Hepatic stellate cell (primary cell): Measurements from ENCODE around the gene TBXAS1.

ENCODE experiments used
- DNase-seq: peaks from one replicate; pipeline ENCODE4 v3.0.0; 2011; ENCODE audit warnings: low spot score

TBXAS1 gene

DNA sequence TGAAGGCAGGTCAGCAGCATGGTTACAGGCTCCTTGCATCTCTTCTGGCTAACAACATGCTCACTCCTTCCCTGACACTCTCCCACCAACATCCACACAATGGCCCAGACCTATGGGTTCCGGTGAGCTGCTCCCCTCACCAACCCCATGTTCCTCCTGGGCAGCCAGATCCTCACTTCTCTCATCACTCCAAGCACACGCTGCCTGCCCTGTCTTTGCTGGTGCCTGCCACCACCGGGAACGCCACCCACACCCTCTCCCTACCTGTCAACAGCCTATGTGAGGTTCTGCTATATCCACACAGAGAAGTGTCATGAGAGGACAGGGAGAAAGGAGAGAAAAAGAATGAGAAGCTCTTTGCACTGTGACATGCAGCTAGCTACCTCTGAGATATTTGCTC, 219.1 kb downstream of the TBXAS1 start:
- DNase-seq, result no peak

DNA sequence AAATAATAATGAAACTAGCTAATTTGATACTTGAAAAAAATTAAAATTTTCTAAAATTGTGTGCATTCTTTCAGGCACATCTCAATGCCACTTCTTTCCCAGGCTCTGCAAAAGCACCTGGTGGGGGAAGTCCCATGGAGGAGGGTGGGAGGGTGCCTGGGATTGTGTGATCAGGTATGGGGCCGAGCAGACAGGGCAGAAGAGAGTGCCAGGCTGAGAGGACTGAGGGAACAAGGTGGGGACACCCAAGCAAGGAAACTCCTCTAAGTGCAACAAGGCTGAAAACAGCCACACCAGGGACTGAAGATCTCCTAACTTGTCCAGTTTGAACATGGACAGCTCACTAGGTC, 219.9 kb downstream of the TBXAS1 start:
- no peak for DNase-seq

DNA sequence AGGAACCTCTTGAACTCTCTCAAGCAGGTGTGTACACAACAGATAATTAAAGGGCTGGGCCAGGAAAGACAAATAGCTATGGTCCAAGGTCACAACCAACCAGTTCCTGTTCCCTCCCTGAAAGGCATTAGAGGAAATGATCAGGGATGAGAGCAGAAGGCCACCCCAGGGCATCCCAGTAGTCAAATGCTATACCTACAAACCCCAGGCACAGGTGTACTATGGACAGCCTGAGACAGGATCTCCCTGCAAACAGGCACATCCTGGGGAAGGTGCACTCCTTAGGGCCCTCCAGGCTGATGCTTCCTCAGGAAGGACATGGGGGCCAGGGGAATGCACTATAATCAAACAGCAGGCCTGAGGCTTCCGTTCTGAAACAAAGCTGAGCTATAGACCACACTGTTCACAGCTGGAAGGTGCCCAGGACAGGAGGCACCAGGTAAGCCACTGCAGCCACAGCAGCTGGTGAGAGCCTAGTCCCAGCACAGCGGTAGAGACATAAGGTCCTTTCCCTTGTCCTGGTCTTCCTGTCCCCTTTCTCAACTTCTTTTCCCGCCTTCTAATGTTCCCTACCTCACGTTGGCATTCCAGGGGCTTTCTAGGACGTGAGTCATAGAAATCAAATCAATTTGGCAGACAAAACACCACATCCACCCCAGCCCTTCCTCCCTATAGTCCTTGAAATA, 220.4 kb downstream of the TBXAS1 start:
- no peak for DNase-seq

DNA sequence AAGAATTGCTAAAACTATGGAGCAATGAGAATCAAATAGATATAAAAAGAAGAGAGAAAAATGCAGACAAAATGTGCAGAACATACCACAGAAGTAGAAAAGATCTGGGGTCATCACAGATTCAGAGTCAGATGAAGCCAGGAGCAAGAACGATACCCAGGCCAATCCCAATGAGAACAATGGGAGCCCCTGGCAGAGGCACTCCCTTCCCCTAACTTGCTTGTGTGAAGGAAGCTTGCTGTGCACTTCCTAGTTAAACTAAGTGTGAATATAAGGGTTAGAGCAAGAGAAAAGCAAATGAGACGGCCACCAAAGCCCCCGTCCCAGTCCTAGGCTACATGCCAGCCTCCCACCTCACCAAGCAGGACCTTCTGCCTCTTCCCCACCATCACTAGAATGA, 221.0 kb downstream of the TBXAS1 start:
- DNase-seq, result no peak

DNA sequence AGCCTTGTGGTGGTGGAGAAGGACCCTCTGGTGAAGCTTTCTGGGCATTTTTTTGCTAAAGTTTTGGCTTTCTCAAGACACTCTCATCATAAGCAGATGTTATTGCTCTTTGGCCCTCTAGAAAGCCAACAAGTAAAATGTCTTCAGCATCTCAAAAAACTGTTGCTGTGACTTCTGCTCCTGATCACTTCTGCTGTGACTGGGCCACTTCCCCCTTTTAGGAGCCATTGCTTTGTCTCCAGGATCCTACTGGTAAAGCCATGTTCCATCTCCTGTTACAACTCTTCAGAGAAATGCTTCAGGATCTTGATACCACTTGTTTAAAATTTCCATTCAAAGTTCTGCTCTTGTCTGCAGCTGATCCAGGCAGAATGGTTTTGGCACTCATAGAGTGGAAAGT, 222.8 kb downstream of the TBXAS1 start:
- DNase-seq, result no peak

DNA sequence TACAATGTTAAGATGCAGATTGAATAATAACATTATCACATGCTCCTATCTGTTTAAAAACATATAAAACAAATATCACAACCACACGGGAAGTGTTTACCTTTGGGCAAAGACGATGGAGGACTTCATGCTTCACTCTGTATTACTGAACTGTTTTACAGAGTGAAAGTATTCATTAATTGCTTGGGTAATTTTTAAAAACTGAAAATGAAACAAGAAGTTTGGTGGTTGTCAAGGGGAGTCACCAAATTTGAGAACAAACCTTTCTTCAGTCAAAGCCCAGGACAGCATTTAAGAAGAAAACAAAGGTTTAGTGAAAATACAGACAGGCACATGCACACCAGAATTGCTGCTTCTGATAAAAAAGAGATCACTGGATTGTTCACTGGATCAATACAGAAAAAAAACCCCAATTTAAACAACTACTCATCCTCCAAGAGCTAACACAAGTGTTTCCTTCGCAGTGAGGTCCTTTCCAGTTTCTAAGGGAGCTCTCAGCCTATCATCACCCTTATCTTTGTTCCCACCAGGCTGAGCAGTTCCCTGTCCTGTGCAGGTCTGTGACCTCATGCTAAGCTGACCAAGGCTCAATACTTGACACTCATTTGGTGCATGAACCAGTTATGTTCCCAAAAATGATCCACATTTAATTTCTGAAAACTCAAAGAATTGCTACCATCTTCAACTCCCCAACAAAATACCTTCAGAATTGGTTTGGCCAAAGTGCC, 224.9 kb downstream of the TBXAS1 start:
- DNase-seq, result no peak

DNA sequence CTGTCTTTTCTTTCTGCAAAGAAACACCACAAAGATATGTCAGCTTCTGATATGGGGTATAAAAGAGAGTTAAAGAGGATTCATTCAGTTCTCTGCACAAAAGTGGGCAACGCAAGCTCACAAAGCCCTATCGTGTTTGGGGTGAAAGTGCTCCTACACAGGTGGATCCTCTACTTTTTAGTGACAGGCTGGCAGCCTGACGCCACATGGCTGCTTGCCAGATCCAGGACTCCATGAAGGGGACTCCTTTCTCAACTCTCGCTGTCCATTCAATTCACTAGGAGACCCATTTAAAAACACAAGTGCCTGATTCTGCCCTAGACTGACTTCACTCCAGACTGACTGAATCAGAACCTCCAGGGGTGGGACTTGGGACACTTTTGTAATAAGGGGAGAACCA, 225.7 kb downstream of the TBXAS1 start:
- no peak for DNase-seq

DNA sequence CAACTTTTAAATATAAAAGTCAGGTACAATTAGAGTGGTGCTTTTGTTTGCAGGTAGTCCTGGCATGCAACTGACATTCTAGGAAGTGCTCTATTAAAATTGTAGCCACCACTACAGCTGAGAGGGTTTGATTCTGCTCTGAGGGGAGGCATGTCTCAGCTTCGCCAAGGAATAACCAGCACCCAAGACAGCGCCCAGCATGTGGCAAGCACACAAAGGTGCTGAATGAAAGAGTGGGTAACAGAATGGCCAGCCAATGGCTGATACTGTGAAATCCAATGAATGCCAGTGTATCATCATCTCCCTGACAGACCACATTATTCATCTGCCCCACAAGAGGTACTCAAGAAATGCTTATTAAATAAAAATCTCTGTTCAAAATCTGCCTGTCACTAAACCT, 226.8 kb downstream of the TBXAS1 start:
- no peak for DNase-seq

DNA sequence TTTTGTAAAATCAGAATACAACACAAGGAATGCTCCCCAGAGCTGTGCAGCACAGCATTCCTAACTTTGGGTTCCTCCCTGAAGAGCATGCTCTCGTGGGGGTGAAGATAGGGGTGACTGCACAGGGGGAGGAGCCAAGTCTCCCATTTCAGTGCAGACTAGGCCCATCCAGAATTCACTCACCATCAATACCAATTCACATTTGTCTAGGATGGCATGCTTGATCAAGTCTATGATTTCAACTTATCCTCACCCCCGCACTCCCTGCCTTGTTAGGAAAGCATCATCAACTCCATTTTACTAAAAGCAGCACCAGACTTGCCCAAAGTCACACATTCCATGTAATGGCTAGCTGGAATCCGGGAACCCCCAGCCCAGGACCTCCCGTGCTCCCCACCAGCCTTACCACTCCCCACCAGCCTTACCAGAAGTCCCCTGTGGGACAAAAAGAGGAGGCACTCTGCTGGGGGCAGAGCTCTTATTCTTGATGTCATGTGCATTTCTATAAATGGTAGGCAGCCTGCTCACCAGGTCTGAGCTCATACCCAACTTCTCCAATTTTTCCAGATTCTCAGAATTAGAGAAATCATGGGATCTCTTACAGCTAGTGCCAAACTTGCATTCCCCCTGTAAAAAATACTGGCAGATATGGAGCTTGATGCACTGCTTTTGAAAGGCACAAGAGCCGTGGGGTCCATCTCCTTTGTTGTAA, 227.5 kb downstream of the TBXAS1 start:
- DNase-seq, result no peak

DNA sequence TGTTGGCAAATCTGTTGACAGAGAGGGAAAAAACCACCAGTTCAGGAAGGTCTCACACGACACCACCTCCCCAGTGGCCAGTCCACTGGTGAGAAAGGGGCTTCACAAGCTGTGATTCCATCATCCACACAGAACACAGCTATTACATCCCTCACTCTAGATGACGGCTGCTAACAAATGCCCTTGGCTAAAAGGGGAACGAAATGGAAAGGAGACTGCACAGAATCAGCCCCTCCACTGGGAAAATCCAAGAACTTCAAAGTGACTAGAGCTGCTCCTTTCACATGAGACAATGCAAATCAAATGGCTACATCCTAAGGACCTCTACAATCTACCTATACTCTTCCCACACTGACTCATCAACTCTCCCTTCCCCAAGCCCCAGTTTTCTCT, 228.1 kb downstream of the TBXAS1 start:
- no peak for DNase-seq

DNA sequence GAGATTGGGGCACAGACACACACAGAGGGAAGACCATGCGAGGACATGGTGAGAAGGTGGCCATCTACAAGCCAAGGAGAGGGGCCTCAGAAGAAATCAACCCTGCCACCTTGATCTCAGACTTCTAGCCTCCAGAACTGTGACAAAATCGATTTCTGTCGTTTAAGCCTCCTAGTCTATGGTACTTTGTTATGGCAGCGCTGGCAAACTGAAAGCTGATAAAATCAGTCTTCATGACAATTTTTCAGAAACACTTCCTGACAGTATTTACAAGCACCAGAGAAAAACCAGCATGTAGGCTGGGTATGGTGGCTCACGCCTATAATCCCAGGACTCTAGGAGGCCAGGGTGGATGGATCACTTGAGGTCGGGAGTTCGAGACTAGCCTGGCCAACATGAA, 229.5 kb downstream of the TBXAS1 start:
- DNase-seq, result no peak

DNA sequence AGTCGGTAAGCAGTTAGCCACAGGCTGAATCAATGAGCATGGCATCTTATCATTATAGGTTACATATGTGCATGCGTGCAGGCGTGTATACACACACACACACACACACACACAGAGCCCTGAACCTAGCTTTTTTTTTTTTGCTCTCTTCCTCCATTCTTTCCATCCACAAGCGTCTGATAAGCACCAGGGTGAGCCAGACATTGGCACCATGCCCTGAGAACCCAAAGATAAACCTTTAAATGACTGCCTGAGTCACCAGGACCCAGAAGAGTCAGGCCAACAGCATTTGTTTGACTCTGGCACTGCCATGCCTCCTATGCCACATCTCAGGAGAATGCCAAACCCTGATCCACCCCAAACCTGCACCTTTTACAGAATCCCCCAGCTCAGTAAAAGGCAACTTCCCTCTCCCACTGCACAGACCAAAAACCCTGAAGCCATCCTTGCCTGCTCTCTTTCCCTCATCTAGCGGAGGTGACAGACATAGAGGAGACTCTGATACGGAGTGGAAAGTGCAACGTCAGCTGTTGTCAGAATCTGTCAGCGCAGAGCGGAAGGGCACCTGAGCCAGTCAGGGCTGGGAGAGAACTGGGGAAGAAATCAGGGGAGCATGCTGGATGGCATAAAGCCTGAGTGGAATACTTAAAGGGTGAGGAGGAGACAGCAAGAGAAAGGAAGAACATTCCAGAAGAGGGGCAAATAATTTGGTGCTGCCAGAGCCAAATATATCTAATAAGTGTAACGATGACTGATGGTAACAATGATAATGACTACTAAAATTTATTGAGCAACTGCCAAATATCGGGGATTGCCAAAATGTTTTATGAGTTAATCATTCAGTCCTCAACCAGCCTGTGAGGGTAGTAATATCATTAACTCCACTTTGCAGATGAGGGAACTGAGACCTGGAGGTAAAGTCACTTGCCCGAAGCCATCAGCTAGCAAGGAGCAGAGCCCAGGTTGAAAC, 230.5 kb downstream of the TBXAS1 start:
- peak; percentile 81 for DNase-seq

DNA sequence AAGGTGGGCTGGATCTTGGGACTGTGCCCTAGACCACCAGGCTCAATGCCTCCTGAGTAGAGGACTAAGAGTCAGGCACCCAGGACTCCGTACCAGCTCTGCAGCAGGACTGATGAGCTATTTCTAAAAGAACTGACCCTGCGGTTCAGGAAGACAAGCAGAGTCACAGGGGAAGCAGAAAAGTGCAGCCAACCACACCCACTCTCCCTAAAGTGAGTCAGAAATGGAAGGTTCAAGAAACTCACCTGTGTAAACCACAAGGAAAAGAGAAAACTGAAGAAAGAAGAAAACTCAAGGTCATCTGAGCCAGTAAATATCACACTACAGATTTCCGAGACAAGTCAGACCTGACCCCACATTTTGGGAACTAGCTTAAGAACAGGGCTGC, 231.2 kb downstream of the TBXAS1 start:
- no peak for DNase-seq

DNA sequence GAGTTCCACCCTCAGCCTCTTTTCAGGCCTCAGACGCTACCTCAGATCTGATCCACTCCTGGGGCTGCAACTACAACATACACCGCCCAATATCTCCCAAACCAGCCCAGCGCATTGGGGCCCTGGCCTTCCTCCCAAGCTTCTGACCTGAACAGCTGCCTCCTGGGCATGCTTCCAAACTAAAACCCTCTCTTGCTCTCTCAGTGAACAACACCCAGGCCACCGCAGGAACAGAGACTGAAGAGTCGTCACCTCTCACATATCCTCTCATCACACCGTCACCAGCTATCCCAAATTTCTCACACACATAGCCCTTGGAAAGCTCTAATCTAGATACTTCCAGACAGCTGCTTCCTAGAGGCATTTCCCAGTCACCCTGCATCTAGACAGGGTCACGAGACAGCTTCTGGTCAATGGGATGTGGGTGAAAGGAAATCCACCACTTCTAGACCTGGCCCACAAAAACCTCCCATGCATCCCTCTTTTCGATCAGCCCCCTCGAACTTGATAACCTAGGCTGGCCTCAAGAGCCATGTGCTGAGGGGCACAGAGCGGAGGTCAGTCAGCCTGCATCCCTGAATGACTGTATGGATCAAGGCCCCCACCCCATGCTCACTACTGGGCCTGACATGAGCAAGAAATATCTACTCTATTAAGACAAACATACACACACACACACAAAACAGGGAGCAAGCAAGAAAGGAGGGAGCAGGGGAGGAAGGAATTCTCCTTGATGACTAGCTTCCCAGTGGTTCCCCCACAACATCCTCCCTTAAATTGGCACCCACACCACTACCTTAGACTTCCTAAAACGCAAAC, 231.9 kb downstream of the TBXAS1 start:
- no peak for DNase-seq

DNA sequence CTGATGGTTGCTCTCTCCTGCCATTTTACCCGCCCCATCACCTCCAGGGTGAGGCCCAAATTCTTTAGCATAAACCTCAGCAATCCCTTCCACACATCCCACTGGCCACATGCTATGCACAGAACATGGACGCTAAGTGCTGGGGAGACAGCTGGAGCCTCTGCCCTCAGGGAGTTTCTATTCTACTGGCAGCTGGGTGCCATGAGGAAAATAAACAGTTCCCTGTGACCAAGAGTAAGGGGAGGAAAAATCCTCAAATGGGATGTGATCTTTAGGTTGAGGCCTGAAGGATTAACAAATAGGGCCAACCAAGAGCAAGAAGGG, 232.5 kb downstream of the TBXAS1 start:
- DNase-seq, result no peak

DNA sequence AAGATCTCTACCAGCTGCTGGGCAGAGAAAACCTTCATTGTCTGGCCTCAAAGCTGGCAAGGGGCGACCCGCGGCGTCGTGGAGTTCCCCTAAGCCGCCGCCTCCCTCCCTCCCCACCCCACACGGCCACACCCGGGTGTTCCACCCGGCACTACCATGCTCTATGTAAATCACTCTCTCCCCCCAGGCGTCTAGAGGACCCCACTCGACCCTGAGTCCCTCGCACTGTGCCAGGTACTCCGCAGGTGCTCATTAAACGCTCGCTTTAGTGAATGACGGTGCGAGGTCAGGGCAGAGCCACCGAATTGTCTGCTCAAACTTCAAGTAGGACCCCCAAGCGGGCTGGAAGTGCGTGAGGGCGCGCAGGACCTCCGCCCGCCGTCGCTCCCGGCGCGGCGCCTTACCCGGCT, 233.1 kb downstream of the TBXAS1 start:
- no peak for DNase-seq

DNA sequence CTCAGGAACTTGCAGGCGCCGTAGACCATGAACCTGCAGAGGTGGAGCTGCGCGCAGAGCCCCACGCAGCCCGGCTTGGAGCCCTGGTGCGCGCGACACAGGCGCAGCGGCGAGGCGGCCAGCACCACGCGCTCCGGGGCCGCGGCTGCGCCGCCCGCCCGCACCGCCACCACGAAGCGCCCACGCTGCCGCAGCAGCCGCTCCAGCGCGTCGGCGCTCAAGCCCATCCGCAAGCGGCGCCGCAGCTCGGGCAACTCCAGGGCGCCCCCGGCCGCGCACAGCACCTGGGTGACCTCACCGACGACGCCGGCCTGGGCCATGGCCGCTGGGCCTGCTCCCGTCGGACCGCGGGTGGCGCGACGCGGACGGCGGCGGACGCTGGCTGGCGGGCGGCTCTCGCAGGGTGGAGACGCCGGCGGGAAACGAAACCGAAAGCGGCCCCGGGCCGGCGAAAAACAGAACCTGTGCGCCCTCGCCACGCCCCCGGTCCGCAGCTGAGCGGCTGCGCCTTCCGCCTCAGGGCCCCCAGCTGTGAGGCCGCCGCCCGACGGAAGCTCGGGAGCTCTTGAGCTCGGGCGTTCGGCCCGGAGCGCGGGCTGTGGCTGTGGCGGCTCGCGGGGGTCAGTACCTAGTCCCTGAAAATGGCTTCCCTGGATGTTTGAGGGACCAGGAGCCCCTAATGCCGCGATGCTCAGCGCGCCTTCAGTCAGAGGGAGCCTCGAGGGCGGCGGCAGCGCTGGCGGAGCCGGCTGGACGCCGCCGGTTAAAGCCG, 233.7 kb downstream of the TBXAS1 start, which contains the start of gene PARP12:
PARP12 (minus strand) TSS at position 424 of the 772 bp plus-strand sequence; CDS start at position 320, 104 bp downstream.
- DNase-seq, result peak; percentile 82

DNA sequence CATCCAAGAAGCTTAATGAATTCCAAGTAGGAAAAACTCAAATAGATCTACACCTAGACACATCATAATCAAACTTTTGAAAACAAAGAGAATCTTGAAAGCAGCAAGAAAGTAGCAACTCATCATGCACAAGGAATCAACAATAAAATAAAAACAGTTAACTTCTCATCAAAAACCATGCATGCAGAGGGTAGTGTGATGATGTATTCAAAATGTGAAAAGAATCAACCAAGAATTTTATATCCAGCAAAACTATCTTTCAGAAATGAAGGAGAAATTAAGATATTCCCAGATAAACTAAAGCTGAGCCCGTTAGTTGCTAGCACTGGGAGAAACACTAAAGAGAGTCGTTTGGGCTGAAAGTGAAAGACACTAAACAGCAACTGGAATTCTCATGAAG, 238.0 kb downstream of the TBXAS1 start:
- DNase-seq, result no peak

DNA sequence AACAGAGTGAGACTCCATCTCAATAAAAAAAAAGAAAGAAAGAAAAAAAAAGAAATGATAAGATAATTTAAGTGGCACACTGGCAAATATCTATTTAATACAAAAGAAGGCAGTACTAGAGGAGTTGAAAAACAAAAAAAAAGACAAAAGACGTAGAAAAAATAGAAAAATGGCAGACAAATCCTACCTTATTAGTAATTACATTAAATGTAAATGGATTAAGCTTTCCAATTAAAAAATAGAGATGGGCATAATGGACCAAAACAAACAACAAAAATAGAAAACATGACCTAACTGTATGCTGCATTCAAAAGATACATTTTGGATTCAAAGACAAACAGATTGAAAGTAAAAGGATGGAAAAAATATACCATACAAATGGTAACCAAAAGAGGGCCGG, 239.0 kb downstream of the TBXAS1 start:
- no peak for DNase-seq

DNA sequence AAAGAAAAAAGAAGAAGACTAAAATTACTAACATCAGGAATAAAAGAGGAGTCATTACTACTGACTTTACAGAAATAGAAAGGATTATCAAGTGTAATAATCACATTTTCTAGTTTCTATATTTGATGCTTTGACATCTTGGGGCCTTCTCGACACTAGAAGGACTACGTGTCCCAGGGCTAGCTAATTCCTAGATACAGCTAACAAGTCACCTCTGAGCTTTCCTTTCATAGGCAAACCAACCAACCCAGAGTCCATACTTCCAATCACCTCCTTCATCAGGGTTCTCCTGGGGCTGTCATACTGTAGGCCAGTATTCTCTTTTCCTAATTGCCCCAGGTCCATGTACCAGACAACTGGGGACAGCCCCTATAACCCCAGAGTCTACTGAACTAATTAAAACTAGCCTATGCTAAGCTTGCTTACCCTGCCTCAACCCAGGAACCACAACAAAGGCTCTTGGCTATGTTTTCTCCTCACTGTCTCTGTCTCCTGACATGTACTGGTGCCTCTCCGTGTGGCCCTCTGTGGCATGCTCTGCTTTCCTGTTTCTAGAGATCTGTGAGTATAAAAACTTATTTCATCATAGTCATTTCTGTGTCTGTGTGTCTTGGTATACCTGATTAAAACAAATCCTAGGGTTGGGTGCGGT, 240.4 kb downstream of the TBXAS1 start:
- DNase-seq, result no peak
